Astrocyte (in vitro differentiated cells and primary cell): Measurements from ENCODE around the gene PNPLA2. TPM values are rescaled to one million over a fixed set of nuclear protein-coding genes. Genes with fewer than 3 reads are reported as not detected.

ENCODE experiments used
- DNase-seq: peaks from one replicate; pipeline ENCODE4 v3.0.0-alpha.2; 2010; ENCODE audit warnings: low read depth
- FAIRE-seq: peaks from 2 replicates; lab custom pipeline; 2011; peaks lifted over from hg19 to GRCh38; lab: Jason Lieb, UNC
- H2AFZ ChIP-seq: 2 replicates; pipeline ENCODE4 v1.6.0; 2012; ENCODE audit warnings: low read depth, low read length, inconsistent platforms
- H3K27ac ChIP-seq: 2 replicates; pipeline ENCODE4 v1.5.1; 2011; ENCODE audit warnings: low read depth, low read length, inconsistent platforms
- H3K27me3 ChIP-seq: 2 replicates; pipeline ENCODE4 v1.6.0; 2011; ENCODE audit warnings: low read length, inconsistent platforms; ENCODE audit not compliant: insufficient read depth
- H3K36me3 ChIP-seq: 2 replicates; pipeline ENCODE4 v1.5.1; 2011; ENCODE audit warnings: low read length, inconsistent platforms; ENCODE audit not compliant: insufficient read depth
- H3K4me1 ChIP-seq: 2 replicates; pipeline ENCODE4 v1.5.1; 2011; ENCODE audit warnings: low read length, inconsistent platforms; ENCODE audit not compliant: insufficient read depth
- H3K4me2 ChIP-seq: 2 replicates; pipeline ENCODE4 v1.6.0; 2012; ENCODE audit warnings: low read length, inconsistent platforms
- H3K4me3 ChIP-seq: 2 replicates; pipeline ENCODE4 v1.5.1; 2011; ENCODE audit warnings: low read depth, mild to moderate bottlenecking, low read length, inconsistent platforms; ENCODE audit not compliant: insufficient read depth
- H3K79me2 ChIP-seq: 2 replicates; pipeline ENCODE4 v1.6.0; 2012; ENCODE audit warnings: mild to moderate bottlenecking, low read length, inconsistent platforms; ENCODE audit not compliant: insufficient read depth
- H3K9ac ChIP-seq: 2 replicates; pipeline ENCODE4 v1.6.0; 2012; ENCODE audit warnings: mild to moderate bottlenecking, low read length, inconsistent platforms
- H3K9me3 ChIP-seq: 2 replicates; pipeline ENCODE4 v1.5.1; 2012; ENCODE audit warnings: low read depth, mild to moderate bottlenecking, low read length, inconsistent platforms; ENCODE audit not compliant: insufficient read depth
- H4K20me1 ChIP-seq: 2 replicates; pipeline ENCODE4 v1.6.0; 2012; ENCODE audit warnings: low read length, inconsistent platforms; ENCODE audit not compliant: insufficient read depth
- H3K27ac Mint-ChIP-seq: one replicate; pipeline ENCODE4 v1.8.0; 2021; ENCODE audit warnings: mild to moderate bottlenecking, mixed read lengths; ENCODE audit not compliant: unreplicated experiment
- H3K27me3 Mint-ChIP-seq: one replicate; pipeline ENCODE4 v1.8.0; 2021; ENCODE audit warnings: low read depth, mixed read lengths; ENCODE audit not compliant: unreplicated experiment
- H3K36me3 Mint-ChIP-seq: one replicate; pipeline ENCODE4 v1.8.0; 2021; ENCODE audit warnings: low read depth, mixed read lengths; ENCODE audit not compliant: unreplicated experiment
- H3K4me1 Mint-ChIP-seq: one replicate; pipeline ENCODE4 v1.8.0; 2021; ENCODE audit warnings: low read depth, mixed read lengths; ENCODE audit not compliant: unreplicated experiment
- H3K4me3 Mint-ChIP-seq: one replicate; pipeline ENCODE4 v1.8.0; 2021; ENCODE audit warnings: mild to moderate bottlenecking, moderate library complexity, mixed read lengths; ENCODE audit not compliant: unreplicated experiment
- H3K9me3 Mint-ChIP-seq: one replicate; pipeline ENCODE4 v1.8.0; 2021; ENCODE audit warnings: mild to moderate bottlenecking, mixed read lengths; ENCODE audit not compliant: unreplicated experiment
- EZH2 ChIP-seq: IDR thresholded peaks from 2 replicates; pipeline ENCODE4 v1.6.1; 2012; ENCODE audit warnings: mild to moderate bottlenecking, low read length, inconsistent platforms; ENCODE audit not compliant: insufficient read depth
- total RNA-seq: library from RNA; stranded (reverse); gene quantifications from 2 replicates; pipeline ENCODE4 v1.2.1, GENCODE V29; 2021
- TF ChIP-seq, protein P1 (sequence below): IDR thresholded peaks from 2 replicates; pipeline ENCODE4 v1.5.1; 2011; ENCODE audit warnings: low read depth, mild to moderate bottlenecking, inconsistent platforms, low read length, moderate library complexity; ENCODE audit not compliant: insufficient read depth

The PNPLA2 gene
- total RNA-seq, 1 donor from 2014 or later = 46.8 TPM

DNA sequence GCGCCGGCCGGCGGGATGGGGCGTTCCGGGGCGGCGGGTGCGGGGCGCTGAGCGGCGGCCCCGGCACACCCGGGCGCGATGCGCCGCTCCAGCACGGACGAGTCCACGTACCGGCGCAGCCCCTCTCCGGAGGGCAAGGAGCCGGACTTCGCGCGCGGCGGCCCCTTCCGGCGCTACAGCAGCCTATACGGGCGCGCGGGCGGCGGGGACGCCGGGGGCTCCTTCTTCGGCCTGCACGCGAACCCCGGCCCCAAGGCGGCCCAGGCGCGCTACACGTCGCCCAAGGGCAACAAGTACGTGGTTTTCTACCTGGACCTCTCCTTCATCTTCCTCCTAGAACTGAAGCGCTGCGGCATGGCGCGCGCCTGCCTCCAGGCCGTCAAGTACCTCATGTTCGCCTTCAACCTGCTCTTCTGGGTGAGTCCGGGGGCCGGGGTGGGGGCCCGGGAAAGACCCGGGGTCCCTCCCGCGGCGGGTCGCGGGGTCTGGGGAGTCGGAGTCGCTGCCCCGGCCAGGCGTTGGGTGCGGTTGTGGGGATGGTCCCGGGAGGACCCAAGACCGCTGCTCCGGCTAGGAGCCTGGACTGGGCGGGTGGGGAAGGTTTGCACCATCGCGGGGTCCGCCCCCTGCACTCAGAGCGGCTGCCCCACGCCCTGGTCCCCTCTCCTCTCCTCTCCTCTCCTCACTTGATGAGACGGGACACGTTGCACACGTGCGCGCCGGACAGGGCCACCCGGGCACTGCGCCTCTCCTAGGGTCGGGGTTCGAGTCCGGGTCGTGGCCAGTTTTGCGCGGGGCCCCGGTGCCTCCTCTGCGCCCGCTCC lies 31.4 kb downstream of the PNPLA2 start:
- no peaks in the 10 kb centered on the region for H3K9me3 Mint-ChIP-seq
- peaks cover 30% of the 10 kb centered on the region for H3K4me1 ChIP-seq
- H4K20me1 ChIP-seq = peaks cover 91% of the 10 kb centered on the region
- peak overlapping the region; percentile 26 for H2AFZ ChIP-seq
- H3K9ac ChIP-seq = peak overlapping the region; percentile 27
- no peak for FAIRE-seq
- H3K9me3 ChIP-seq = no peaks in the 10 kb centered on the region
- no peak overlapping the region for H3K27ac ChIP-seq
- H3K36me3 ChIP-seq = no peaks in the 10 kb centered on the region
- peaks cover 2% of the 10 kb centered on the region for H3K36me3 Mint-ChIP-seq
- no peaks in the 10 kb centered on the region for H3K27me3 ChIP-seq
- H3K4me1 Mint-ChIP-seq = peaks cover 4% of the 10 kb centered on the region
- no peak for TF ChIP-seq EZH2
- TF ChIP-seq, protein P1, sequence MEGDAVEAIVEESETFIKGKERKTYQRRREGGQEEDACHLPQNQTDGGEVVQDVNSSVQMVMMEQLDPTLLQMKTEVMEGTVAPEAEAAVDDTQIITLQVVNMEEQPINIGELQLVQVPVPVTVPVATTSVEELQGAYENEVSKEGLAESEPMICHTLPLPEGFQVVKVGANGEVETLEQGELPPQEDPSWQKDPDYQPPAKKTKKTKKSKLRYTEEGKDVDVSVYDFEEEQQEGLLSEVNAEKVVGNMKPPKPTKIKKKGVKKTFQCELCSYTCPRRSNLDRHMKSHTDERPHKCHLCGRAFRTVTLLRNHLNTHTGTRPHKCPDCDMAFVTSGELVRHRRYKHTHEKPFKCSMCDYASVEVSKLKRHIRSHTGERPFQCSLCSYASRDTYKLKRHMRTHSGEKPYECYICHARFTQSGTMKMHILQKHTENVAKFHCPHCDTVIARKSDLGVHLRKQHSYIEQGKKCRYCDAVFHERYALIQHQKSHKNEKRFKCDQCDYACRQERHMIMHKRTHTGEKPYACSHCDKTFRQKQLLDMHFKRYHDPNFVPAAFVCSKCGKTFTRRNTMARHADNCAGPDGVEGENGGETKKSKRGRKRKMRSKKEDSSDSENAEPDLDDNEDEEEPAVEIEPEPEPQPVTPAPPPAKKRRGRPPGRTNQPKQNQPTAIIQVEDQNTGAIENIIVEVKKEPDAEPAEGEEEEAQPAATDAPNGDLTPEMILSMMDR = no peak
- no peak overlapping the region for H3K27ac Mint-ChIP-seq
- peak overlapping the region; percentile 85 for H3K4me2 ChIP-seq
- no peaks in the 10 kb centered on the region for H3K27me3 Mint-ChIP-seq
- H3K4me3 ChIP-seq = peak overlapping the region; percentile 39
- H3K4me3 Mint-ChIP-seq = peak overlapping the region; percentile 78
- DNase-seq = no peak
- H3K79me2 ChIP-seq = peaks cover 23% of the 10 kb centered on the region

DNA sequence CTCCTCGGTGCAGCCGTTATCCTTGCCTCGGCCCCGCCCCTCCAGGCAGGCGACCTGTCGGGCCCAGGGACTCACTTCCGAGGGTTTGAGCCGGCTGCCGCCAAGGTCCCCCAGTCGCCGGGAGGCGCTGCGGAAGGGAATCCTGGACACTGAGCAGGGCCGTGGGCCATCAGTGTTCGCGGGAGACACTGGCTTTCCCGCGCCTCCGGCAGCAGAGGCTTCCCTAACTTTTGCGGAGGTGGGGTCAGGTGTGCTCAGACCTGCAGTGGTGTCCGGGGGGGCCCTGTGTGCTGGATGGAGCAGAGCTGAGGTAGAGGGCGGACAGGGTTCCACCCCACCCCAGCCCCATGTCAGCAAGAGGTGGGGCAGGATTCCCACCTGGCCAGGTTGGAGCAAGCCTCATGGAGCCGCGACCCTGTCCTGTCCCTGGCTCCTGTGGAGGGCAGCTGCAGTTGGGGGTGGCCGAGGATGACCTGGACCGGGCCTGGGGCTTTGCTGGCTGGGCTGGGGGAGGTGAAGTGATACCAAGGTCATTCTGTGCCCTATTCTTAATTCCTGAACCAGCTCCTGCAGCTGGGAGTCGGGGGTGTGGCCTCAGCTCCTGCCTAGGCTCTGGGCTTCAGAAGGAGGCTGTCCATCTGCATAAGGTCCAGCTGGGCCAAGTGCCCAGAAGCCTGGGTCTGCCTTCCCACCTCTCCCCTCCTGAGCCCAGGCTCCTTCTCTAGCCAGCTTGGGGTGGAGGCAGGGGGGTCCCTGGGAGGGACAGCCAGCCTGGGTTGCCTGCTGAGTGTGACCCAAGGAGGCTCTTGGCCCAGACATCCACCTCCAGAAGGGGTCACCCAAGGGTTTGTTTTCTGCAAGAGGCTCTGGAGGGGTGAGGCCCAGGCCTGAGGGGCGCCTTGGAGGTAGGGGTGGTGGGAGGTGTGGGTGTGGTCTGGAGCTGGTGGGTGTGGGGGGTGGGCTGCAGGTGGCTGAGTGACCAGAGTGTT lies 32.4 kb downstream of the PNPLA2 start:
- DNase-seq = no peak
- Histone ChIP-seq H3K27me3 (no peaks in the 10 kb centered on the region), H4K20me1 (peaks cover 91% of the 10 kb centered on the region), H3K4me3 (no peak overlapping the region), H3K9me3 (no peaks in the 10 kb centered on the region), H3K9ac (no peak overlapping the region), H3K36me3 (no peaks in the 10 kb centered on the region), H2AFZ (no peak overlapping the region), H3K27ac (no peak overlapping the region), H3K4me1 (peaks cover 21% of the 10 kb centered on the region), H3K79me2 (peaks cover 18% of the 10 kb centered on the region), H3K4me2 (peak overlapping the region; percentile 85)
- peak overlapping the region; percentile 78 for H3K4me3 Mint-ChIP-seq
- no peak for FAIRE-seq
- peaks cover 2% of the 10 kb centered on the region for H3K36me3 Mint-ChIP-seq
- no peaks in the 10 kb centered on the region for H3K27me3 Mint-ChIP-seq
- no peaks in the 10 kb centered on the region for H3K9me3 Mint-ChIP-seq
- TF ChIP-seq, protein P1 = no peak
- no peak for TF ChIP-seq EZH2
- peaks cover 4% of the 10 kb centered on the region for H3K4me1 Mint-ChIP-seq
- no peak overlapping the region for H3K27ac Mint-ChIP-seq
